HEK293T (cell line): Measurements from ENCODE around the gene GPRC5C.

Experiments
- CTCF ChIA-PET: fragments of 350-600 bp; formaldehyde crosslinking; extraction: SDS; loops from one replicate; lab custom pipeline; 2021; ENCODE audit warnings: antibody characterized with exemption, inconsistent platforms; lab: Yijun Ruan, JAX
- POLR2A ChIA-PET: fragments of 350-600 bp; formaldehyde crosslinking; extraction: SDS; loops from one replicate; lab custom pipeline; 2020; ENCODE audit warnings: antibody characterized with exemption, inconsistent platforms; lab: Yijun Ruan, JAX
- DNase-seq: peaks from one replicate; pipeline ENCODE4 v3.0.0; 2012; ENCODE audit warnings: mixed read lengths; ENCODE audit errors: extremely low spot score
- ARNT ChIP-seq: fragments of 450-650 bp; IDR thresholded peaks from 2 replicates; pipeline ENCODE4 v1.6.1; 2017; ENCODE audit warnings: mild to moderate bottlenecking
- BHLHE40 ChIP-seq: fragments of 450-650 bp; IDR thresholded peaks from 2 replicates; pipeline ENCODE4 v1.6.1; 2016; ENCODE audit warnings: mild to moderate bottlenecking, moderate library complexity, borderline replicate concordance
- CTBP1 ChIP-seq: fragments of 450-650 bp; IDR thresholded peaks from 2 replicates; pipeline ENCODE4 v1.6.1; 2016; ENCODE audit warnings: borderline replicate concordance
- ELF4 ChIP-seq: fragments of 450-650 bp; IDR thresholded peaks from 2 replicates; pipeline ENCODE4 v1.6.1; 2017; ENCODE audit warnings: antibody characterized with exemption
- FOXA1 ChIP-seq: fragments of 450-650 bp; IDR thresholded peaks from 2 replicates; pipeline ENCODE4 v1.6.1; 2016; ENCODE audit warnings: mild to moderate bottlenecking
- FOXK2 ChIP-seq: fragments of 450-650 bp; IDR thresholded peaks from 2 replicates; pipeline ENCODE4 v1.6.1; 2016; ENCODE audit warnings: mild to moderate bottlenecking
- FOXM1 ChIP-seq: fragments of 450-650 bp; IDR thresholded peaks from 2 replicates; pipeline ENCODE4 v1.6.1; 2017; ENCODE audit warnings: mild to moderate bottlenecking, borderline replicate concordance
- HDGF ChIP-seq: fragments of 450-650 bp; IDR thresholded peaks from 2 replicates; pipeline ENCODE4 v1.6.1; 2017; ENCODE audit warnings: antibody characterized with exemption, borderline replicate concordance
- L3MBTL2 ChIP-seq: fragments of 450-650 bp; conservative IDR thresholded peaks from 2 replicates; pipeline ENCODE4 v1.6.1; 2016; ENCODE audit warnings: mild to moderate bottlenecking
- LEF1 ChIP-seq: fragments of 450-650 bp; IDR thresholded peaks from 2 replicates; pipeline ENCODE4 v1.6.1; 2017; ENCODE audit warnings: mild to moderate bottlenecking, borderline replicate concordance
- NFRKB ChIP-seq: fragments of 450-650 bp; IDR thresholded peaks from 2 replicates; pipeline ENCODE4 v1.6.1; 2016; ENCODE audit warnings: mild to moderate bottlenecking, moderate library complexity
- PKNOX1 ChIP-seq: fragments of 450-650 bp; IDR thresholded peaks from 2 replicates; pipeline ENCODE4 v1.6.1; 2016
- SP1 ChIP-seq: fragments of 450-650 bp; IDR thresholded peaks from 2 replicates; pipeline ENCODE4 v1.6.1; 2017
- SUZ12 ChIP-seq: fragments of 450-650 bp; IDR thresholded peaks from 2 replicates; pipeline ENCODE4 v1.6.1; 2016; ENCODE audit warnings: mild to moderate bottlenecking
- TARDBP ChIP-seq: fragments of 450-650 bp; IDR thresholded peaks from 2 replicates; pipeline ENCODE4 v1.6.1; 2016
- ZNF384 ChIP-seq: fragments of 450-650 bp; IDR thresholded peaks from 2 replicates; pipeline ENCODE4 v1.6.1; 2016

Gene GPRC5C

GRCh38 chr17:74461611-74462010 lies 29.7 kb downstream of the GPRC5C start:
- DNase-seq: no peak
- ChIA-PET CTCF (interaction anchor here (0.6 kb wide), 1 partner anchor 29 kb away, joined by 3 read pairs; no protein-coding TSS in a partner anchor), POLR2A (no interaction called here)
- no peak for TF ChIP-seq SP1
- no peak for TF ChIP-seq LEF1
- TF ChIP-seq ELF4: no peak
- TF ChIP-seq NFRKB: no peak
- no peak for TF ChIP-seq FOXM1
- no peak for TF ChIP-seq HDGF
- TF ChIP-seq FOXA1: no peak

GRCh38 chr17:74464730-74465377 lies 33.0 kb downstream of the GPRC5C start:
- DNase-seq: no peak
- POLR2A ChIA-PET: no interaction called here
- CTCF ChIA-PET: no interaction called here
- no peak for TF ChIP-seq BHLHE40
- TF ChIP-seq ZNF384: no peak
- no peak for TF ChIP-seq PKNOX1
- no peak for TF ChIP-seq TARDBP
- no peak for TF ChIP-seq NFRKB
- TF ChIP-seq SUZ12: no peak
- no peak for TF ChIP-seq L3MBTL2
- TF ChIP-seq HDGF: no peak
- no peak for TF ChIP-seq LEF1
- no peak for TF ChIP-seq FOXK2
- no peak for TF ChIP-seq ELF4
- no peak for TF ChIP-seq CTBP1

DNA sequence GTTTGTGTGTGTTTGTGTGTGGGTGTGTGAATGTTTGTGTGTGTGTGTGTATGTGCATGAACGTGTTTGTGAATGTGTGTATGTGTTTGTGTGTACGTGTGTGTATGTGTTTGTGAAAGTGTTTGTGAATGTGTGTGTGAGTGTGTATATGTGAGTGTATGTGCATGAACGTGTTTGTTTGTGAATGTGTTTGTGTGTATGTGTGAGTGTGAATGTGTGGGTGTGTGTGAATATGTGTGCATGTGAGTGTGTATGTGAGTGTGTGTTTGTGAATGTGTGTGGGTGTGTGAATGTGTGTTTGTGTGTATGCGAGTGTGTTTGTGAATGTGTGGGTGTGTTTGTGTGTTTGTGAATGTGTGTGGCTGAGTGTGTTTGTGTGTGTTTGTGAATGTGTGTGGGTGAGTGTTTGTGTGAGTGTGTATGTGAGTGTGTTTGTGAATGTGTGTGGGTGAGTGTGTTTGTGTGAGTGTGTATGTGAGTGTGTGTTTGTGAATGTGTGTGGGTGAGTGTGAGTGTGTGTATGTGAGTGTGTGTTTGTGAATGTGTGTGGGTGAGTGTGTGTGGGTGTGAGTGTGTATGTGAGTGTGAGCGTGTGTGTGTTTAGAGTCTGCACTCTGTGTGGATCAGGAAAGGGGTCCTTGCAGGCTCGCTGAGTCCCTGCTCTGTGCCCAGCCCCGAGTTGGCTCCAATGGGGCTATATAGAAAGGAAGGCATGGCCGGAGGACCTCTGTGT lies 33.7 kb downstream of the GPRC5C start:
- ChIA-PET POLR2A (no interaction called here), CTCF (no interaction called here)
- TF ChIP-seq FOXA1 (no peak), FOXM1 (no peak), FOXK2 (no peak), ARNT (no peak), NFRKB (no peak), SUZ12 (no peak), CTBP1 (no peak), SP1 (no peak), L3MBTL2 (no peak), HDGF (no peak), BHLHE40 (no peak), LEF1 (no peak), ZNF384 (no peak), PKNOX1 (no peak), ELF4 (no peak), TARDBP (no peak)
- no peak for DNase-seq

GRCh38 chr17:74466111-74466827 lies 34.4 kb downstream of the GPRC5C start, which contains the start of gene CD300A:
TSS of gene CD300A (plus strand) at chr17:74466634. CDS start at chr17:74466704, 70 bp downstream.
- no peak for TF ChIP-seq FOXK2
- TF ChIP-seq FOXM1: no peak
- TF ChIP-seq BHLHE40: no peak
- TF ChIP-seq SUZ12: no peak
- no peak for TF ChIP-seq NFRKB
- no peak for TF ChIP-seq PKNOX1
- no peak for TF ChIP-seq SP1
- TF ChIP-seq L3MBTL2: no peak
- no peak for TF ChIP-seq ELF4
- no peak for TF ChIP-seq ZNF384
- no peak for TF ChIP-seq CTBP1
- TF ChIP-seq FOXA1: no peak
- TF ChIP-seq LEF1: no peak
- no peak for TF ChIP-seq TARDBP
- TF ChIP-seq HDGF: no peak
- TF ChIP-seq ARNT: no peak
- DNase-seq: no peak
- ChIA-PET POLR2A (no interaction called here), CTCF (no interaction called here)

- CTCF ChIA-PET: no interaction called here
- POLR2A ChIA-PET: no interaction called here
- DNase-seq: no peak
- TF ChIP-seq CTBP1 (no peak), TARDBP (no peak), HDGF (no peak)
Measured at GRCh38 chr17:74466828-74467184, 34.9 kb downstream of the GPRC5C start.
